ENCODE results near the gene BBC3. TPM values are rescaled to one million over a fixed set of nuclear protein-coding genes. Genes with fewer than 3 reads are reported as not detected.
A peak's percentile ranks its signal among the peaks of the same experiment; 100 is the strongest.

BBC3 gene

DNA sequence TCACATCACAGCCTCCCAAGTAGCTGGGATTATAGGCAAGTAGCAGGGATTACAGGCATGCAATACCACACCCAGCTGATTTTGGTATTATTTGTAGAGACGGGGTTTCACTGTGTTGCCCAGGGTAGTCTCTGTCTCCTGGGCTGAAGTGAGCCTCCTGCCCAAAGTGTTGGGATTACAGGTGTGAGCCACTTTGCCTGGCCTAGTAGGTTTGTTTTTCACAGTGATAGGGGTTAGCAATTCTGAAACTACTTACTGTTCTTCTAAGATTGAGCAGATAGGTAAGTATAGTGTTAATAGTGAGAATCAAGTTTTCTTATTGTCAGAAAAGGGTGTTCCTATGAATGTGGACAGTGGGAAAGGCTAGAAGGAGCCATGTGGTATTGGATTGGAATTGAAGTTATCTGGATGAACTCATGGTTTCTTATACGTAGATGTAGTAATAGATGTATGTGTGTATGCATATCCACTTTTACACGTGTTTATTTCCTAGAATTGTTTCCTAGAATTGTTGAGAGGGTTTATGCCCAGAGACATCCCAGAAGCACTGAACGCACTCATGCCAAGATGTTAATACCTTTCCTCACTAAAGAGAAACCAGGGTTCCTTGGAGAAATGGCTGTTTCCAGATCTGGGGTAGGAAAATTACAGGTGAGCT is 51.2 kb downstream of the BBC3 start:
- no peaks in the 10 kb centered on the region for H3K27me3 ChIP-seq (ENCODE audit: control insufficient read depth, insufficient read depth, low read length)
- H3K9me3 ChIP-seq (replicated peaks; ENCODE audit: low read length), result no peaks in the 10 kb centered on the region
- no peak overlapping the region for H3K4me3 ChIP-seq (ENCODE audit: low read length)
- no peak overlapping the region for H3K9ac ChIP-seq (ENCODE audit: low read depth, low read length)
- peaks cover 26% of the 10 kb centered on the region for H3K4me1 ChIP-seq (ENCODE audit: control insufficient read depth, insufficient read depth, low read length)
- H3K36me3 ChIP-seq (ENCODE audit: insufficient read depth, low read length), result peaks cover 51% of the 10 kb centered on the region
- no peak overlapping the region for H3K4me2 ChIP-seq (ENCODE audit: low read length)

DNA sequence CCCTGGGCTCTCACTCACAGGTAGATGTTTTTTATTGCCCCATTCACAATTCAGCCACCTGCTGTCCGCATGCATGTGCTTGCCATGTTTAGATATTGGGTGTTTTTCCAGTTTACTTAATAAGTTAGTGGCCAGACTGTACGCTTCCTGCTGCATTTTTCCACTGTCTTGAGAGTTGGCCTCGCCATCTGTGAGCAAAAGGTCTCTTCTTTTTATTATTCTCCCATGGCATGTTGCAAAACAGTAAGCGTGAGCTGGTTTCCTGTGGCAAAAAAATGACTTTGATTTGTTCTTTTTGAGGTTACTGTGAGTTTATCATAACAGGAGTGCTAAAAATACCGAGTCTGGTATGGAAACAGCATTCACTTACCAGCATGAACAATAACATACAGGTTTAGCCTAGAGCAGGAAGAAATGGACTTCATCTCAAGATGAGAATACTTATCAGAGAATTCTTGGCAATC is 54.3 kb downstream of the BBC3 start:
- Histone ChIP-seq H3K9me3 (replicated peaks; ENCODE audit: low read length) (no peaks in the 10 kb centered on the region), H3K4me1 (ENCODE audit: control insufficient read depth, insufficient read depth, low read length) (peaks cover 26% of the 10 kb centered on the region), H3K4me2 (ENCODE audit: low read length) (peak overlapping the region; percentile 64), H3K27me3 (ENCODE audit: control insufficient read depth, insufficient read depth, low read length) (no peaks in the 10 kb centered on the region), H3K4me3 (ENCODE audit: low read length) (no peak overlapping the region), H3K36me3 (ENCODE audit: insufficient read depth, low read length) (peaks cover 46% of the 10 kb centered on the region), H3K9ac (ENCODE audit: low read depth, low read length) (peak overlapping the region; percentile 56)

DNA sequence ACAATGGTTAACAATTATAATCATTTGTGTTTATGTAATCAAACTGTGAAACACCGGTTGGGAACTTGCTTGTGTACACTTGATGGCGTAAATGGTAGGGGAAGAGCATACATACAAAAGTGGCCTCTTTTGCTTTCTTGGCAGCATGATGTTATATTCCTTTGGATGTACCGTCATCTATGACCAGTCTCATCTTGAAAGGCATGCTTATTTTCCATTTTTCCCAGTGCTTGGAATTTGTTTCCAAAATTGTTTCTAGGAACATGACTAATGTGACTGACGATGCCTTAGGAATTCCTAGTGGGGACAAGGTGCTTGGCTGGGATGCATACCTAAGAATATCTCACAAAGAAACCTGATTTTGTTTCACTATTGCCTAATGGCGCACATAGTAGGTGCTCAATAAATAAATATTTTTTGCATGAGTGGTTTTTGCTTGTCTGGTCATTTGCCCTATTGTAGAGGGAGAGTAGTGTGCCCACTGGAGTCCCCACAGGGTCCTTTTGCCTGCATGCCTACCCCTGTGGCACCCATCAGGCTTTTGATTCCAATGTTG is 54.9 kb downstream of the BBC3 start:
- Histone ChIP-seq H3K9ac (ENCODE audit: low read depth, low read length) (peak overlapping the region; percentile 56), H3K4me1 (ENCODE audit: control insufficient read depth, insufficient read depth, low read length) (peaks cover 26% of the 10 kb centered on the region), H3K36me3 (ENCODE audit: insufficient read depth, low read length) (peaks cover 46% of the 10 kb centered on the region), H3K9me3 (replicated peaks; ENCODE audit: low read length) (no peaks in the 10 kb centered on the region), H3K4me2 (ENCODE audit: low read length) (peak overlapping the region; percentile 44), H3K4me3 (ENCODE audit: low read length) (no peak overlapping the region), H3K27me3 (ENCODE audit: control insufficient read depth, insufficient read depth, low read length) (no peaks in the 10 kb centered on the region)

DNA sequence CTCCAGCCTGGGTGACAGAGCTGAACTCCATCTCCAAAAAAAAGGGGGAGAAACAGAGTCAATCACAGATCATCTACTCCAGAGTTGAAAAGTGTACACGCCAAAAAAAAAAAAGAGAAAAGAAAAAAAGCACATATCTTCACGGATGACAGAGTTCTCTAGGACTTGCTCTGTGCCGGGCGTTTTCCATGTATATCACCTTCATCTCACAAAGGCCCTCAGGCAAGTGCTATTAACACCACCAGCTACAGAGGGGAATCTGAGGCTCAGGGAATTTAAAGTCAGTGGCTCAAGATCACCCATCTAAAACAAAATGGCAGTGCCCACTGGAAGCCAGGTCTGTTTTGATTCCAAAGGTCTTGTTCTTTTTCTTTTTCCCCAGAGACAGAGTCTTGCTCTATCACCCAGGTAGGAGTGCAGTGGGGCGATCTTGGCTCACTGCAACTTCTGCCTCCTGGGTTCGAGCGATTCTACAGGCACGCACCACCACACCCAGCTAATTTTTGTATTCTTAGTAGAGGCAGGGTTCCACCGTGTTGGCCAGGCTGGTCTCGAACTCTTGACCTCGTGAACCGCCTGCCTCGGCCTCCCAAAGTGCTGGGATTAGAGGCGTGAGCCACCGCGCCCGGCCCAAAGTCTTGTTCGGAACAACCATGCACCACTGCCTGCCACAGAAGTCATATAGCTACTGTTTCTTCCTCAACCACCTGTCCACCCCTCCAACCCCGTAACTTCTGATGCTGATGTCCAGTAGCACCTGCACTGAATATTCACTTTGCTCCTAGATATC is 58.1 kb downstream of the BBC3 start:
- Histone ChIP-seq H3K36me3 (ENCODE audit: insufficient read depth, low read length) (peaks cover 37% of the 10 kb centered on the region), H3K4me3 (ENCODE audit: low read length) (no peak overlapping the region), H3K9me3 (replicated peaks; ENCODE audit: low read length) (no peaks in the 10 kb centered on the region), H3K9ac (ENCODE audit: low read depth, low read length) (no peak overlapping the region), H3K27me3 (ENCODE audit: control insufficient read depth, insufficient read depth, low read length) (no peaks in the 10 kb centered on the region), H3K4me1 (ENCODE audit: control insufficient read depth, insufficient read depth, low read length) (peaks cover 26% of the 10 kb centered on the region), H3K4me2 (ENCODE audit: low read length) (no peak overlapping the region)

Small RNAs within 50 kb of the gene (small RNA-seq; reads per million reads assigned to genes)
- gene MIR3190, result not detected

Data from skeletal muscle satellite cell (primary cell).